ENCODE measurements around the gene NRXN3. TPM values are rescaled to one million over a fixed set of nuclear protein-coding genes. Genes with fewer than 3 reads are reported as not detected.

The NRXN3 gene
- total and polyA plus RNA-seq, 2 experiments from 2014 or later = 1.0 to 1.8 TPM

- H3K9me3 Mint-ChIP-seq = no peaks in the 10 kb centered on the region
- Histone ChIP-seq H3K4me3 (no peak overlapping the region), H3K4me2 (no peak overlapping the region), H3F3A (replicated peaks; ENCODE audit: low read depth) (no peaks in the 10 kb centered on the region), H3K27ac (ENCODE audit: low read depth) (no peak overlapping the region), H3K9me2 (ENCODE audit: insufficient read depth) (no peaks in the 10 kb centered on the region), H3K36me3 (ENCODE audit: insufficient read depth) (no peaks in the 10 kb centered on the region), H2AFZ (no peak overlapping the region), H3K27me3 (ENCODE audit: insufficient read depth) (no peaks in the 10 kb centered on the region), H4K20me1 (replicated peaks; ENCODE audit: insufficient read depth) (no peaks in the 10 kb centered on the region), H3K79me2 (replicated peaks; ENCODE audit: insufficient read depth) (no peaks in the 10 kb centered on the region), H3K4me1 (ENCODE audit: insufficient read depth) (0 out of 2 replicates have a peak, but pooled peaks cover 3% of the 10 kb centered on the region)
- no peaks in the 10 kb centered on the region for H3K27me3 Mint-ChIP-seq (ENCODE audit: insufficient read depth, low read depth, poor library complexity)
- peaks cover 15% of the 10 kb centered on the region; the same call in 2 of the 3 replicates for H3K4me1 Mint-ChIP-seq
- ATAC-seq (no peak), DNase-seq (ENCODE audit: low spot score) (no peak)
- H3K27ac Mint-ChIP-seq = no peak overlapping the region
- no peaks in the 10 kb centered on the region for H3K36me3 Mint-ChIP-seq (ENCODE audit: low read depth)
- TF ChIP-seq ETS1 (IDR thresholded peaks at IDR 0.05) (no peak), NANOG (IDR thresholded peaks at IDR 0.05; ENCODE audit: borderline replicate concordance) (no peak), POLR2AphosphoS5 (IDR thresholded peaks at IDR 0.05; ENCODE audit: low read depth) (no peak), ZNF331 (CRISPR knock-in tag; IDR thresholded peaks at IDR 0.05; ENCODE audit: low read depth) (no peak), STAT1 (IDR thresholded peaks at IDR 0.05; ENCODE audit: unreplicated experiment) (no peak), ZNF114 (CRISPR knock-in tag; IDR thresholded peaks at IDR 0.05) (no peak), ZNF462 (CRISPR knock-in tag; IDR thresholded peaks at IDR 0.05) (no peak), JUNB (IDR thresholded peaks at IDR 0.05; ENCODE audit: unreplicated experiment) (no peak), CTCF (conservative IDR thresholded peaks at IDR 0.05; ENCODE audit: low read depth in 2 of 2) (no peak), EZH2 (IDR thresholded peaks at IDR 0.05; ENCODE audit: low read depth, unreplicated experiment) (no peak), EZH2phosphoT487 (IDR thresholded peaks at IDR 0.05; ENCODE audit: unreplicated experiment) (no peak), REST (IDR thresholded peaks at IDR 0.05; ENCODE audit: unreplicated experiment) (no peak), CREB1 (CRISPR knock-in tag; IDR thresholded peaks at IDR 0.05; ENCODE audit: low read depth) (no peak)
- H3K4me3 Mint-ChIP-seq = no peak overlapping the region
These were observed 1242.6 kb downstream of the NRXN3 start for GRCh38 chr14:79412822-79413221.

All from GM23338 (cell line).